ENCODE results near the gene SEC23IP. TPM values are rescaled to one million over a fixed set of nuclear protein-coding genes. Genes with fewer than 3 reads are reported as not detected.

SEC23IP gene
- total and polyA plus RNA-seq, 2 donors (not counting 1 experiment from before 2014, with no cell fraction given): 10.5 to 69.7 TPM

- Histone ChIP-seq H3K27me3 (replicated peaks in 1 of 4; ENCODE audit: control extremely low read depth in 1 of 4, control insufficient read depth in 3 of 4, insufficient read depth in 4 of 4, low read length in 3 of 4) (no peaks in the 10 kb centered on the region), H3K4me2 (replicated peaks; ENCODE audit: low read depth, low read length, poor library complexity, severe bottlenecking) (peak overlapping the region; percentile 54), H3K9ac (ENCODE audit: low read length) (peak overlapping the region; percentile 32), H3K4me1 (ENCODE audit: control insufficient read depth in 2 of 2, insufficient read depth in 2 of 2, low read length in 2 of 2) (peaks cover 6 to 20% of the 10 kb centered on the region in 2 donors), H4K20me1 (ENCODE audit: control insufficient read depth, insufficient read depth, low read length, poor library complexity, severe bottlenecking) (no peaks in the 10 kb centered on the region), H3K27ac (ENCODE audit: low read length in 2 of 2) (peak overlapping the region; percentile 47 to 87), H3K9me3 (ENCODE audit: control extremely low read depth in 1 of 3, control insufficient read depth in 2 of 3, insufficient read depth in 1 of 3, low read length in 2 of 3) (no peaks in the 10 kb centered on the region), H3K36me3 (replicated peaks in 1 of 2; ENCODE audit: control extremely low read depth in 1 of 2, control insufficient read depth in 1 of 2, extremely low read depth in 1 of 2, insufficient read depth in 2 of 2, low read length in 1 of 2) (peaks cover 8 to 57% of the 10 kb centered on the region in 2 experiments), H3K79me2 (ENCODE audit: control insufficient read depth, insufficient read depth, low read length) (peaks cover 2% of the 10 kb centered on the region), H3K4me3 (ENCODE audit: control extremely low read depth in 1 of 5, extremely low read depth in 1 of 5, insufficient read depth in 1 of 5, low read depth in 2 of 5, low read length in 4 of 5) (peak overlapping the region in 1 of 5 experiments; percentile 13), H2AFZ (ENCODE audit: insufficient read depth, low read depth, low read length, poor library complexity, severe bottlenecking) (peak overlapping the region; percentile 47)
- no CpG with 5 or more reads among the region's 1 CpG for WGBS (ENCODE audit: insufficient coverage)
- Mint-ChIP-seq H3K9me3 (ENCODE audit: insufficient read depth) (no peaks in the 10 kb centered on the region), H3K4me3 (peak overlapping the region; percentile 70), H3K27ac (peak overlapping the region; percentile 87), H3K27me3 (no peaks in the 10 kb centered on the region), H3K4me1 (peaks cover 19% of the 10 kb centered on the region)
- TF ChIP-seq, protein P1, sequence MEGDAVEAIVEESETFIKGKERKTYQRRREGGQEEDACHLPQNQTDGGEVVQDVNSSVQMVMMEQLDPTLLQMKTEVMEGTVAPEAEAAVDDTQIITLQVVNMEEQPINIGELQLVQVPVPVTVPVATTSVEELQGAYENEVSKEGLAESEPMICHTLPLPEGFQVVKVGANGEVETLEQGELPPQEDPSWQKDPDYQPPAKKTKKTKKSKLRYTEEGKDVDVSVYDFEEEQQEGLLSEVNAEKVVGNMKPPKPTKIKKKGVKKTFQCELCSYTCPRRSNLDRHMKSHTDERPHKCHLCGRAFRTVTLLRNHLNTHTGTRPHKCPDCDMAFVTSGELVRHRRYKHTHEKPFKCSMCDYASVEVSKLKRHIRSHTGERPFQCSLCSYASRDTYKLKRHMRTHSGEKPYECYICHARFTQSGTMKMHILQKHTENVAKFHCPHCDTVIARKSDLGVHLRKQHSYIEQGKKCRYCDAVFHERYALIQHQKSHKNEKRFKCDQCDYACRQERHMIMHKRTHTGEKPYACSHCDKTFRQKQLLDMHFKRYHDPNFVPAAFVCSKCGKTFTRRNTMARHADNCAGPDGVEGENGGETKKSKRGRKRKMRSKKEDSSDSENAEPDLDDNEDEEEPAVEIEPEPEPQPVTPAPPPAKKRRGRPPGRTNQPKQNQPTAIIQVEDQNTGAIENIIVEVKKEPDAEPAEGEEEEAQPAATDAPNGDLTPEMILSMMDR (IDR thresholded peaks at IDR 0.05): no peak
- TF ChIP-seq EZH2 (IDR thresholded peaks at IDR 0.05; ENCODE audit: borderline replicate concordance, insufficient read depth, low read depth, low read length, poor library complexity, severe bottlenecking): no peak
- ATAC-seq (ENCODE audit: low read depth): peak; percentile 61
- CTCF ChIA-PET: no interaction called here
- DNase-seq: peak; percentile 58
- POLR2A ChIA-PET: no interaction called here
- intact Hi-C loops (cut with micrococcal nuclease): loop anchor here (1.0 to 5.0 kb wide), 2 partner anchors 47 to 233 kb away; no protein-coding TSS in a partner anchor
Observed at GRCh38 chr10:119919826-119920225, 27.3 kb downstream of the SEC23IP start.

GRCh38 chr10:119928411-119928810 lies 35.9 kb downstream of the SEC23IP start:
- intact Hi-C loops (cut with micrococcal nuclease): no loop called here
- peaks cover 0 to 87% of the 10 kb centered on the region in 2 experiments for H3K36me3 ChIP-seq (replicated peaks in 1 of 2; ENCODE audit: control extremely low read depth in 1 of 2, control insufficient read depth in 1 of 2, extremely low read depth in 1 of 2, insufficient read depth in 2 of 2, low read length in 1 of 2)
- no peak overlapping the region for H3K4me3 ChIP-seq (ENCODE audit: control extremely low read depth in 1 of 5, extremely low read depth in 1 of 5, insufficient read depth in 1 of 5, low read depth in 2 of 5, low read length in 4 of 5)
- H3K4me2 ChIP-seq (replicated peaks; ENCODE audit: low read depth, low read length, poor library complexity, severe bottlenecking): no peak overlapping the region
- Mint-ChIP-seq H3K27ac (no peak overlapping the region), H3K4me1 (no peaks in the 10 kb centered on the region), H3K27me3 (no peaks in the 10 kb centered on the region), H3K4me3 (no peak overlapping the region), H3K9me3 (ENCODE audit: insufficient read depth) (no peaks in the 10 kb centered on the region)
- CTCF ChIA-PET: interaction anchor here (1.0 to 1.1 kb wide), 2 partner anchors 68 to 177 kb away, joined by 3 read pairs; no protein-coding TSS in a partner anchor
- H2AFZ ChIP-seq (ENCODE audit: insufficient read depth, low read depth, low read length, poor library complexity, severe bottlenecking): no peak overlapping the region
- no peak overlapping the region for H3K27ac ChIP-seq (ENCODE audit: low read length in 2 of 2)
- no peaks in the 10 kb centered on the region for H3K9me3 ChIP-seq (ENCODE audit: control extremely low read depth in 1 of 3, control insufficient read depth in 2 of 3, insufficient read depth in 1 of 3, low read length in 2 of 3)
- no peak for DNase-seq
- ATAC-seq (ENCODE audit: low read depth): no peak
- POLR2A ChIA-PET: no interaction called here
- H3K79me2 ChIP-seq (ENCODE audit: control insufficient read depth, insufficient read depth, low read length): no peaks in the 10 kb centered on the region
- H3K4me1 ChIP-seq (ENCODE audit: control insufficient read depth in 2 of 2, insufficient read depth in 2 of 2, low read length in 2 of 2): no peaks in the 10 kb centered on the region
- no peaks in the 10 kb centered on the region for H4K20me1 ChIP-seq (ENCODE audit: control insufficient read depth, insufficient read depth, low read length, poor library complexity, severe bottlenecking)
- no peak for TF ChIP-seq EZH2 (IDR thresholded peaks at IDR 0.05; ENCODE audit: borderline replicate concordance, insufficient read depth, low read depth, low read length, poor library complexity, severe bottlenecking)
- TF ChIP-seq, protein P1 (IDR thresholded peaks at IDR 0.05): no peak
- no peak overlapping the region for H3K9ac ChIP-seq (ENCODE audit: low read length)
- no peaks in the 10 kb centered on the region for H3K27me3 ChIP-seq (replicated peaks in 1 of 4; ENCODE audit: control extremely low read depth in 1 of 4, control insufficient read depth in 3 of 4, insufficient read depth in 4 of 4, low read length in 3 of 4)

Data from B cell (primary cell).